Neural cell (in vitro differentiated cells): ENCODE data around the gene SYNJ2BP. TPM values are rescaled to one million over a fixed set of nuclear protein-coding genes. Genes with fewer than 3 reads are reported as not detected.
"Not testable (repeated sequence)": the region's sequence is repeated elsewhere in the genome, so short reads cannot be mapped to it uniquely, and the experiment has no call there.

ENCODE experiments used
- H2AFZ ChIP-seq: fragments of 200-600, 300-800 bp; sonication (generic), shearing (Covaris generic); 2 replicates; pipeline ENCODE4 v1.6.0; 2014; ENCODE audit warnings: low read depth, mild to moderate bottlenecking, antibody characterized with exemption, low read length, moderate library complexity
- H3F3A ChIP-seq: fragments of 200-600 bp; shearing (Covaris generic); 2 replicates; pipeline ENCODE4 v1.6.1; 2016; ENCODE audit warnings: mild to moderate bottlenecking, moderate library complexity, mixed read lengths, antibody characterized with exemption, low read length; ENCODE audit not compliant: insufficient read depth, poor library complexity, severe bottlenecking
- H3K27ac ChIP-seq: fragments of 200-600, 300-800 bp; sonication (generic), shearing (Covaris generic); 2 replicates; pipeline ENCODE4 v1.5.1; 2014; ENCODE audit warnings: mild to moderate bottlenecking, low read length, moderate library complexity
- H3K27me3 ChIP-seq: fragments of 300-800, 200-600 bp; sonication (generic), shearing (Covaris generic); 2 replicates; pipeline ENCODE4 v1.6.0; 2014; ENCODE audit warnings: mild to moderate bottlenecking, low read depth, low read length, moderate library complexity; ENCODE audit not compliant: insufficient read depth
- H3K36me3 ChIP-seq: fragments of 300-800, 200-600 bp; sonication (generic), shearing (Covaris generic); 2 replicates; pipeline ENCODE4 v1.5.1; 2014; ENCODE audit warnings: mild to moderate bottlenecking, antibody characterized with exemption, low read length, moderate library complexity; ENCODE audit not compliant: insufficient read depth
- H3K4me2 ChIP-seq: fragments of 300-800, 200-600 bp; sonication (generic), shearing (Covaris generic); 2 replicates; pipeline ENCODE4 v1.6.0; 2014; ENCODE audit warnings: mild to moderate bottlenecking, low read length
- H3K4me3 ChIP-seq: fragments of 300-800, 200-600 bp; sonication (generic), shearing (Covaris generic); 2 replicates; pipeline ENCODE4 v1.5.1; 2014; ENCODE audit warnings: mild to moderate bottlenecking, low read length, moderate library complexity
- H3K79me2 ChIP-seq: fragments of 200-600 bp; shearing (Covaris generic); replicated peaks from 2 replicates; pipeline ENCODE4 v1.6.0; 2014; ENCODE audit warnings: mild to moderate bottlenecking, low read length, moderate library complexity; ENCODE audit not compliant: insufficient read depth
- H3K9ac ChIP-seq: fragments of 300-800, 200-600 bp; sonication (generic), shearing (Covaris generic); 2 replicates; pipeline ENCODE4 v1.6.1; 2016; ENCODE audit warnings: mild to moderate bottlenecking, low read length, mixed read lengths
- H3K9me2 ChIP-seq: fragments of 200-600 bp; shearing (Covaris generic); 2 replicates; pipeline ENCODE4 v1.6.1; 2016; ENCODE audit warnings: mild to moderate bottlenecking, low read length, mixed read lengths; ENCODE audit not compliant: insufficient read depth
- H3K9me3 ChIP-seq: fragments of 200-600, 300-800 bp; sonication (generic), shearing (Covaris generic); 2 replicates; pipeline ENCODE4 v1.6.1; 2016; ENCODE audit warnings: mild to moderate bottlenecking, mixed run types, low read length, moderate library complexity, mixed read lengths
- H4K20me1 ChIP-seq: fragments of 200-600 bp; shearing (Covaris generic); 2 replicates; pipeline ENCODE4 v1.6.1; 2016; ENCODE audit warnings: mild to moderate bottlenecking, mixed run types; ENCODE audit not compliant: insufficient read depth
- EP300 ChIP-seq: fragments of 450-650 bp; conservative IDR thresholded peaks from 2 replicates; pipeline ENCODE4 v1.6.1; 2014; ENCODE audit warnings: antibody characterized with exemption, mild to moderate bottlenecking, moderate library complexity; ENCODE audit not compliant: poor library complexity, severe bottlenecking
- EZH2 ChIP-seq: fragments of 200-600, 300-800 bp; shearing (Covaris generic), sonication (generic); IDR thresholded peaks from 2 replicates; pipeline ENCODE4 v1.6.1; 2014; ENCODE audit warnings: antibody characterized with exemption, low read length, borderline replicate concordance, mild to moderate bottlenecking; ENCODE audit not compliant: insufficient read depth, poor library complexity, severe bottlenecking
- POLR2AphosphoS5 ChIP-seq: IDR thresholded peaks from 2 replicates; pipeline ENCODE4 v1.6.1; 2012
- RAD21 ChIP-seq: fragments of 450-650 bp; conservative IDR thresholded peaks from 2 replicates; pipeline ENCODE4 v1.6.1; 2014; ENCODE audit warnings: antibody characterized with exemption, mild to moderate bottlenecking, moderate library complexity
- SMC3 ChIP-seq: fragments of 450-650 bp; conservative IDR thresholded peaks from 2 replicates; pipeline ENCODE4 v1.6.1; 2014; ENCODE audit warnings: antibody characterized with exemption, mild to moderate bottlenecking, moderate library complexity; ENCODE audit not compliant: poor library complexity
- TAF1 ChIP-seq: IDR thresholded peaks from 2 replicates; pipeline ENCODE4 v1.6.1; 2012; ENCODE audit warnings: low read depth
- polyA plus RNA-seq: library from polyadenylated mRNA; depleted of rRNA; stranded (reverse); fragments of >200 nt; gene quantifications from 2 replicates; pipeline ENCODE4 v1.2.3, GENCODE V29; 2014
- TF ChIP-seq, protein P1 (sequence below): fragments of 450-650 bp; IDR thresholded peaks from 2 replicates; pipeline ENCODE4 v1.5.1; 2014; ENCODE audit warnings: antibody characterized with exemption, mild to moderate bottlenecking, moderate library complexity; ENCODE audit not compliant: poor library complexity, severe bottlenecking

The SYNJ2BP gene
- polyA plus RNA-seq, 1 donor from 2014 or later: 27.7 TPM

DNA sequence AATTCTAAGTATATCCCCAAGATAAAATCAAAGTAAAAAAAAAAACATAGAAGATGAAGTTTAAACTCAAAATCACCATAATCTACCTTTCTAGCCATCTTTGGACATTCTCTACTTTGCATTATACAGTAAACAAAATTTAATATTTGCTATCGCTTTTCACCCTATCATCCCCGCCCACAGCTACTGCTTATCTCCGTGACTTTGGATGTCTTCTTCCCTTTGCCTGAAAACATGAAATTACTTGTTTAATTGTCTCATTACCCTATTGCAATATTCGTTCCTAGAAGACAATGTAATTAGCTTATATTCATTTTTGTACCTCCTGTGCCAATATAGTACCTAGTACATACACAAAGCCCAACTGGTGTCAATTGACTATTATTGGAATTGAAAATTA, 9.3 kb downstream of the SYNJ2BP start:
- Histone ChIP-seq H3K79me2 (peaks cover 10% of the 10 kb centered on the region), H3K9me2 (no peaks in the 10 kb centered on the region)
- TF ChIP-seq, protein P1, sequence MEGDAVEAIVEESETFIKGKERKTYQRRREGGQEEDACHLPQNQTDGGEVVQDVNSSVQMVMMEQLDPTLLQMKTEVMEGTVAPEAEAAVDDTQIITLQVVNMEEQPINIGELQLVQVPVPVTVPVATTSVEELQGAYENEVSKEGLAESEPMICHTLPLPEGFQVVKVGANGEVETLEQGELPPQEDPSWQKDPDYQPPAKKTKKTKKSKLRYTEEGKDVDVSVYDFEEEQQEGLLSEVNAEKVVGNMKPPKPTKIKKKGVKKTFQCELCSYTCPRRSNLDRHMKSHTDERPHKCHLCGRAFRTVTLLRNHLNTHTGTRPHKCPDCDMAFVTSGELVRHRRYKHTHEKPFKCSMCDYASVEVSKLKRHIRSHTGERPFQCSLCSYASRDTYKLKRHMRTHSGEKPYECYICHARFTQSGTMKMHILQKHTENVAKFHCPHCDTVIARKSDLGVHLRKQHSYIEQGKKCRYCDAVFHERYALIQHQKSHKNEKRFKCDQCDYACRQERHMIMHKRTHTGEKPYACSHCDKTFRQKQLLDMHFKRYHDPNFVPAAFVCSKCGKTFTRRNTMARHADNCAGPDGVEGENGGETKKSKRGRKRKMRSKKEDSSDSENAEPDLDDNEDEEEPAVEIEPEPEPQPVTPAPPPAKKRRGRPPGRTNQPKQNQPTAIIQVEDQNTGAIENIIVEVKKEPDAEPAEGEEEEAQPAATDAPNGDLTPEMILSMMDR: no peak
- no peak for TF ChIP-seq TAF1
- TF ChIP-seq POLR2AphosphoS5: no peak
- no peak for TF ChIP-seq EP300
- TF ChIP-seq EZH2: no peak

DNA sequence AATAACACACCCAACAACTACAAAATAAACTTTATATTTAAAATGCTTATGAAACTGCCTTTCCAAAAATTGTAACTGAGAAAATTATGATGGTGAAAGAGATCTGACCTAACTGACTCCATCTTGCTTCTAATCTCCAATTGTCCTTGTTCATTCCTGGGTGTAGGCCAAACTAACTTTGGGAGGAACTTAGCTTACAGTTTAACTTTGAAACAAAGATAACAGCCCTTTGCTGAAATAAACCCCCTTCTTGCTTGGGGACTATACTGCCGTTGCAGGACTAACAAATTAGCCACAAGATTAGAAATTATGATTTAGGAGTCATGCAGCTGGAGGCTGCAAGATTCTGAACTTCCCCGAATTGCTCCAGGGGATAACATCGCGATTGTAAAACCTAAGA, 10.7 kb downstream of the SYNJ2BP start:
- not testable (repeated sequence) for H3F3A ChIP-seq, H3K9ac ChIP-seq, H3K27me3 ChIP-seq, H3K27ac ChIP-seq, H3K4me3 ChIP-seq, H3K79me2 ChIP-seq, H4K20me1 ChIP-seq, H3K36me3 ChIP-seq, H3K9me3 ChIP-seq, H2AFZ ChIP-seq, H3K4me2 ChIP-seq, H3K9me2 ChIP-seq

More for the DNA sequence above, 9.3 kb downstream of the SYNJ2BP start:
- no peaks in the 10 kb centered on the region for H3F3A ChIP-seq
- H3K9ac ChIP-seq: no peak overlapping the region
- H4K20me1 ChIP-seq: no peaks in the 10 kb centered on the region
- no peak overlapping the region for H2AFZ ChIP-seq
- no peaks in the 10 kb centered on the region for H3K27me3 ChIP-seq
- H3K27ac ChIP-seq: no peak overlapping the region
- no peak overlapping the region for H3K4me2 ChIP-seq
- H3K9me3 ChIP-seq: no peaks in the 10 kb centered on the region
- no peak overlapping the region for H3K4me3 ChIP-seq
- no peaks in the 10 kb centered on the region for H3K36me3 ChIP-seq

DNA sequence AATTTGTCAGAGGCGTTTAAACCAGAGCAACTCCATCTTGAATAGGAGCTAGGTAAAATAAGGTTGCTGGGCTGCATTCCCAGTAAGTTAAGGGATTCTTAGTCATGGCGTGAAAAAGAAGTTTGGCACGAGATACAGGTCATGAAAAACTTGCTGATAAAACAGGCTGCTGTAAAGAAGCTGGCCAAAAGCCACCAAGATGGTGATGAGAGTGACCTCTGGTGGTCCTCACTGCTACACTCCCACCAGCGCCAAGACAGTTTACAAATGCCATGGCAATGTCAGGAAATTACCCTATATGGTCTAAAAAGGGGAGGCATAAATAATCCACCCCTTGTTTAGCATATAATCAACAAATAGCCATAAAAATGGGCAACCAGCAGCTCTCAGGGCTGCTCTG, 13.6 kb downstream of the SYNJ2BP start:
- peak; percentile 32 for TF ChIP-seq SMC3
- TF ChIP-seq RAD21: peak; percentile 29
- TF ChIP-seq, protein P1: peak; percentile 40
- H3K9me3 ChIP-seq, H3K4me2 ChIP-seq, H3K4me3 ChIP-seq, H3K27ac ChIP-seq, H4K20me1 ChIP-seq, H3K27me3 ChIP-seq, H2AFZ ChIP-seq, H3F3A ChIP-seq, H3K36me3 ChIP-seq, H3K9me2 ChIP-seq, H3K79me2 ChIP-seq, H3K9ac ChIP-seq: not testable (repeated sequence)
